HG03469 (cell line): ENCODE results near the gene ZNF775.

Source experiments
- ATAC-seq: cut with Tn5 transposase; IDR thresholded peaks from one replicate; pipeline ENCODE4 v1.9.1; 2021; ENCODE audit warnings: mild to moderate bottlenecking, moderate library complexity, moderate number of reproducible peaks; ENCODE audit not compliant: unreplicated experiment

ZNF775 gene

GRCh38 chr7:150368096-150368883, 10.8 kb upstream of the ZNF775 start, which contains the start of gene REPIN1:
Gene REPIN1 (plus strand): TSS chr7:150368822. CDS start chr7:150369712, 890 bp downstream.
- peak; percentile 30 for ATAC-seq

- peak; percentile 5 for ATAC-seq
Observed at GRCh38 chr7:150368884-150369747, 10.0 kb upstream of the ZNF775 start.

- ATAC-seq = no peak
Observed at GRCh38 chr7:150369748-150370501, 9.2 kb upstream of the ZNF775 start.

GRCh38 chr7:150370612-150371071, 8.5 kb upstream of the ZNF775 start:
- ATAC-seq = no peak

GRCh38 chr7:150371131-150371995, 7.8 kb upstream of the ZNF775 start:
- no peak for ATAC-seq

- ATAC-seq = no peak
Observed at GRCh38 chr7:150371996-150372270, 7.2 kb upstream of the ZNF775 start.

- no peak for ATAC-seq
Observed at GRCh38 chr7:150372271-150373048, 6.7 kb upstream of the ZNF775 start.

- no peak for ATAC-seq
Observed at GRCh38 chr7:150373049-150373801, 5.9 kb upstream of the ZNF775 start.

- no peak for ATAC-seq
Observed at GRCh38 chr7:150374026-150374425, 5.1 kb upstream of the ZNF775 start.

- no peak for ATAC-seq
Observed at GRCh38 chr7:150374472-150374871, 4.7 kb upstream of the ZNF775 start.

- ATAC-seq = no peak
Observed at GRCh38 chr7:150375662-150376521, 3.2 kb upstream of the ZNF775 start.

- ATAC-seq = no peak
Observed at GRCh38 chr7:150376560-150376959, 2.6 kb upstream of the ZNF775 start.

GRCh38 chr7:150377196-150377595, 1.9 kb upstream of the ZNF775 start:
- no peak for ATAC-seq

- ATAC-seq = no peak
Observed at GRCh38 chr7:150377635-150378034, 1.5 kb upstream of the ZNF775 start.

- no peak for ATAC-seq
Observed at GRCh38 chr7:150378115-150378852, 846 bp upstream of the ZNF775 start.

GRCh38 chr7:150379441-150380379, 580 bp downstream of the ZNF775 start:
- no peak for ATAC-seq
